Daoy (cell line): Measurements from ENCODE around the gene TMEM131. TPM values are rescaled to one million over a fixed set of nuclear protein-coding genes. Genes with fewer than 3 reads are reported as not detected.
A peak's percentile ranks its signal among the peaks of the same experiment; 100 is the strongest.

ENCODE experiments used
- DNase-seq: peaks from one replicate; pipeline ENCODE4 v3.0.0-alpha.2; 2015; ENCODE audit warnings: low read depth
- total RNA-seq: library from RNA; depleted of rRNA; stranded (reverse); fragments of >200 nt; shearing (Covaris generic); gene quantifications from 2 replicates; pipeline ENCODE4 v1.2.3, GENCODE V29; 2014

TMEM131 gene
- total RNA-seq, 1 experiment from 2014 or later: 10.5 TPM

- no peak for DNase-seq
Measured at GRCh38 chr2:97739893-97740245, 255.9 kb downstream of the TMEM131 start.

- DNase-seq: no peak
Measured at GRCh38 chr2:97739020-97739892, 256.5 kb downstream of the TMEM131 start.

- no peak for DNase-seq
Measured at GRCh38 chr2:97738179-97739019, 257.3 kb downstream of the TMEM131 start.

- DNase-seq: no peak
Measured at GRCh38 chr2:97737421-97738178, 258.1 kb downstream of the TMEM131 start.

GRCh38 chr2:97736608-97737330 is 259.0 kb downstream of the TMEM131 start:
- no peak for DNase-seq

- no peak for DNase-seq
Measured at GRCh38 chr2:97736185-97736584, 259.6 kb downstream of the TMEM131 start.

- no peak for DNase-seq
Measured at GRCh38 chr2:97735161-97735561, 260.6 kb downstream of the TMEM131 start.

- DNase-seq: no peak
Measured at GRCh38 chr2:97734061-97735051, 261.4 kb downstream of the TMEM131 start.

GRCh38 chr2:97733341-97734035 is 262.3 kb downstream of the TMEM131 start:
- DNase-seq: no peak

- DNase-seq: no peak
Measured at GRCh38 chr2:97732436-97733340, 263.1 kb downstream of the TMEM131 start.

GRCh38 chr2:97731274-97732020 is 264.3 kb downstream of the TMEM131 start:
- DNase-seq: no peak

GRCh38 chr2:97730245-97730644 is 265.5 kb downstream of the TMEM131 start:
- DNase-seq: peak; percentile 35

- DNase-seq: peak; percentile 37
Measured at GRCh38 chr2:97728091-97728731, 267.5 kb downstream of the TMEM131 start.

- no peak for DNase-seq
Measured at GRCh38 chr2:97727296-97727695, 268.5 kb downstream of the TMEM131 start.

GRCh38 chr2:97726261-97727064 is 269.3 kb downstream of the TMEM131 start:
- no peak for DNase-seq

GRCh38 chr2:97724946-97725688 is 270.6 kb downstream of the TMEM131 start:
- no peak for DNase-seq
